ENCODE results near the gene FBXO48.

DNA sequence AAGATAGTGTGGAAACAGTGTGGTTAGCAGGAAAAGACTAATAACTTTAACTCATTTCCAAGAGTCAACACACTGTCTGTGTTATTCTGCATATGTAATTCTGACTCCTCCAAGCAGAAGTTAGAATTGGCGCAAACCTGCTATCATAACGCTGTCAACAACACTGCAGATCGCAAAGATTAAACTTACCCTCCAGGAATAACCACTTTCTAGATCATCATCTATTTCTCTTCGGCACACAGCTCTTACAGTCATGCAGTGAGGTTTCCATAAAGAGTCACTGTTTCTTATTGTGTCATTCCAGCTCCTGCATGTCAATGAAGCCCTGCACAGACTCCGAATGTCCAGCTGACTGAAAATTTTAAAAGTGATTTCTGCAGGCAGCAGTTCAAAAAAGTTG lies 2.4 kb downstream of the FBXO48 start:
- TF ChIP-seq, protein P1, sequence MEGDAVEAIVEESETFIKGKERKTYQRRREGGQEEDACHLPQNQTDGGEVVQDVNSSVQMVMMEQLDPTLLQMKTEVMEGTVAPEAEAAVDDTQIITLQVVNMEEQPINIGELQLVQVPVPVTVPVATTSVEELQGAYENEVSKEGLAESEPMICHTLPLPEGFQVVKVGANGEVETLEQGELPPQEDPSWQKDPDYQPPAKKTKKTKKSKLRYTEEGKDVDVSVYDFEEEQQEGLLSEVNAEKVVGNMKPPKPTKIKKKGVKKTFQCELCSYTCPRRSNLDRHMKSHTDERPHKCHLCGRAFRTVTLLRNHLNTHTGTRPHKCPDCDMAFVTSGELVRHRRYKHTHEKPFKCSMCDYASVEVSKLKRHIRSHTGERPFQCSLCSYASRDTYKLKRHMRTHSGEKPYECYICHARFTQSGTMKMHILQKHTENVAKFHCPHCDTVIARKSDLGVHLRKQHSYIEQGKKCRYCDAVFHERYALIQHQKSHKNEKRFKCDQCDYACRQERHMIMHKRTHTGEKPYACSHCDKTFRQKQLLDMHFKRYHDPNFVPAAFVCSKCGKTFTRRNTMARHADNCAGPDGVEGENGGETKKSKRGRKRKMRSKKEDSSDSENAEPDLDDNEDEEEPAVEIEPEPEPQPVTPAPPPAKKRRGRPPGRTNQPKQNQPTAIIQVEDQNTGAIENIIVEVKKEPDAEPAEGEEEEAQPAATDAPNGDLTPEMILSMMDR (conservative IDR thresholded peaks at IDR 0.05 in 1 of 2, IDR thresholded peaks at IDR 0.05 in 1 of 2; ENCODE audit: low read depth in 1 of 2, low read length in 2 of 2) = no peak
- TF ChIP-seq EZH2 (IDR thresholded peaks at IDR 0.05; ENCODE audit: low read length, missing control alignments) = no peak

Data from fibroblast of lung (primary cell).